Measurements from ENCODE around the gene MRPL38. TPM values are rescaled to one million over a fixed set of nuclear protein-coding genes. Genes with fewer than 3 reads are reported as not detected.

Gene MRPL38
- total RNA-seq, 2 experiments from 2014 or later, result 112 to 198 TPM

GRCh38 chr17:75922963-75923874 is 18.5 kb upstream of the MRPL38 start:
- Histone ChIP-seq H3K4me1 (ENCODE audit: insufficient read depth, low read length, poor library complexity, severe bottlenecking) (no peaks in the 10 kb centered on the region), H3K79me2 (ENCODE audit: insufficient read depth, low read depth, low read length) (no peaks in the 10 kb centered on the region), H2AFZ (ENCODE audit: low read length) (no peak overlapping the region), H3K4me3 (ENCODE audit: low read depth, low read length, poor library complexity, severe bottlenecking) (no peak overlapping the region), H3K36me3 (ENCODE audit: insufficient read depth, low read length) (no peaks in the 10 kb centered on the region), H3K4me2 (ENCODE audit: low read length) (no peak overlapping the region), H4K20me1 (ENCODE audit: insufficient read depth, low read length) (no peaks in the 10 kb centered on the region), H3K9me3 (ENCODE audit: low read length) (no peaks in the 10 kb centered on the region), H3K27ac (ENCODE audit: low read depth, low read length, poor library complexity, severe bottlenecking) (no peak overlapping the region), H3K9me2 (ENCODE audit: insufficient read depth, low read length) (no peaks in the 10 kb centered on the region)
- TF ChIP-seq CTCF (conservative IDR thresholded peaks at IDR 0.05; ENCODE audit: low read length), result no peak
- no peak for TF ChIP-seq EZH2phosphoT487 (IDR thresholded peaks at IDR 0.05; ENCODE audit: borderline replicate concordance, low read depth, low read length)
- BruUV-seq (replicated peaks), result no TSS peak
- no peak for DNase-seq (ENCODE audit: low spot score)
- POLR2A ChIA-PET, result no interaction called here
- intact Hi-C loops (cut with micrococcal nuclease; ENCODE audit: unreplicated experiment), result no loop called here
- CTCF ChIA-PET (ENCODE audit: unreplicated experiment), result interaction anchor here (0.5 kb wide), 1 partner anchor 8 kb away, joined by 17 read pairs; no protein-coding TSS in a partner anchor

GRCh38 chr17:75922173-75922961 is 17.7 kb upstream of the MRPL38 start:
- H3K4me1 ChIP-seq (ENCODE audit: insufficient read depth, low read length, poor library complexity, severe bottlenecking), result no peaks in the 10 kb centered on the region
- POLR2A ChIA-PET, result no interaction called here
- no peak overlapping the region for H3K27ac ChIP-seq (ENCODE audit: low read depth, low read length, poor library complexity, severe bottlenecking)
- H3K9me2 ChIP-seq (ENCODE audit: insufficient read depth, low read length), result no peaks in the 10 kb centered on the region
- no peak overlapping the region for H3K4me2 ChIP-seq (ENCODE audit: low read length)
- no peak for DNase-seq (ENCODE audit: low spot score)
- no peaks in the 10 kb centered on the region for H4K20me1 ChIP-seq (ENCODE audit: insufficient read depth, low read length)
- BruUV-seq (replicated peaks), result no TSS peak
- no peaks in the 10 kb centered on the region for H3K36me3 ChIP-seq (ENCODE audit: insufficient read depth, low read length)
- H3K79me2 ChIP-seq (ENCODE audit: insufficient read depth, low read depth, low read length), result no peaks in the 10 kb centered on the region
- H3K9me3 ChIP-seq (ENCODE audit: low read length), result no peaks in the 10 kb centered on the region
- CTCF ChIA-PET (ENCODE audit: unreplicated experiment), result interaction anchor here (0.5 kb wide), 1 partner anchor 8 kb away, joined by 17 read pairs; no protein-coding TSS in a partner anchor
- no peak overlapping the region for H3K4me3 ChIP-seq (ENCODE audit: low read depth, low read length, poor library complexity, severe bottlenecking)
- H2AFZ ChIP-seq (ENCODE audit: low read length), result no peak overlapping the region
- intact Hi-C loops (cut with micrococcal nuclease; ENCODE audit: unreplicated experiment), result no loop called here
- TF ChIP-seq EZH2phosphoT487 (IDR thresholded peaks at IDR 0.05; ENCODE audit: borderline replicate concordance, low read depth, low read length), result no peak
- no peak for TF ChIP-seq CTCF (conservative IDR thresholded peaks at IDR 0.05; ENCODE audit: low read length)
